Omental fat pad (tissue), 4 donors: ENCODE results near the gene GPR25. TPM values are rescaled to one million over a fixed set of nuclear protein-coding genes. Genes with fewer than 3 reads are reported as not detected.

ENCODE experiments used
- ATAC-seq: fragments of 150-250 bp; one replicate; pipeline ENCODE4 v1.9.1; 2016; ENCODE audit warnings: mild to moderate bottlenecking, moderate library complexity; ENCODE audit not compliant: low FRiP score
- DNase-seq: peaks from one replicate; pipeline ENCODE4 v3.0.0-alpha.2; 2019; ENCODE audit warnings: low spot score
- CTCF ChIP-seq, 3 donors: fragments of 450-650 bp; IDR thresholded peaks; one replicate each; pipeline ENCODE4 v1.5.1; 2016 to 2017; ENCODE audit warnings: antibody characterized with exemption in 3 of 3, mild to moderate bottlenecking in 3 of 3, moderate library complexity in 2 of 3
- total RNA-seq, 4 donors: library from RNA; depleted of rRNA; stranded (reverse); fragments of >200 nt; gene quantifications; one replicate each; pipeline ENCODE4 v1.1.0, GENCODE V29; 2016

Gene GPR25
- total RNA-seq, 4 donors from 2014 or later = not detected

GRCh38 chr1:200880212-200880611, 7.4 kb downstream of the GPR25 start:
- DNase-seq = no peak
- TF ChIP-seq CTCF (IDR thresholded peaks at IDR 0.05) = no peak
- ATAC-seq = no peak

- no peak for ATAC-seq
These were observed 10.3 kb downstream of the GPR25 start for GRCh38 chr1:200883118-200883517.

GRCh38 chr1:200885623-200886402, 13.0 kb downstream of the GPR25 start:
- DNase-seq (no peak), ATAC-seq (no peak)
- no peak for TF ChIP-seq CTCF (IDR thresholded peaks at IDR 0.05)

More at GRCh38 chr1:200883118-200883517, 10.3 kb downstream of the GPR25 start:
- no peak for TF ChIP-seq CTCF (IDR thresholded peaks at IDR 0.05)
- no peak for DNase-seq

- no peak for ATAC-seq
- TF ChIP-seq CTCF (IDR thresholded peaks at IDR 0.05) = no peak
These were observed 13.8 kb downstream of the GPR25 start for GRCh38 chr1:200886594-200886993.

GRCh38 chr1:200887036-200887435, 14.3 kb downstream of the GPR25 start:
- ATAC-seq (no peak), DNase-seq (no peak)
- TF ChIP-seq CTCF (IDR thresholded peaks at IDR 0.05) = no peak

More at GRCh38 chr1:200886594-200886993, 13.8 kb downstream of the GPR25 start:
- DNase-seq = no peak

GRCh38 chr1:200887772-200888348, 15.1 kb downstream of the GPR25 start:
- DNase-seq (no peak), ATAC-seq (no peak)
- TF ChIP-seq CTCF (IDR thresholded peaks at IDR 0.05) = no peak
